Fibroblast of peridontal ligament (primary cell): ENCODE measurements around the gene MS4A18.
A peak's percentile ranks its signal among the peaks of the same experiment; 100 is the strongest.

Source experiments
- DNase-seq: peaks from one replicate; pipeline ENCODE4 v3.0.0-alpha.2; 2010; ENCODE audit errors: extremely low read depth

MS4A18 gene

GRCh38 chr11:60766547-60766946 lies 42.0 kb downstream of the MS4A18 start:
- no peak for DNase-seq

- DNase-seq, result no peak
Observed at GRCh38 chr11:60767388-60767811, 42.9 kb downstream of the MS4A18 start.

GRCh38 chr11:60768202-60768601 lies 43.7 kb downstream of the MS4A18 start:
- DNase-seq, result no peak

GRCh38 chr11:60769273-60769672 lies 44.8 kb downstream of the MS4A18 start:
- no peak for DNase-seq

- no peak for DNase-seq
Observed at GRCh38 chr11:60769811-60770210, 45.3 kb downstream of the MS4A18 start.

GRCh38 chr11:60771146-60771545 lies 46.6 kb downstream of the MS4A18 start:
- DNase-seq, result no peak

GRCh38 chr11:60771879-60772525 lies 47.5 kb downstream of the MS4A18 start:
- no peak for DNase-seq

- no peak for DNase-seq
Observed at GRCh38 chr11:60772666-60773065, 48.1 kb downstream of the MS4A18 start.

- no peak for DNase-seq
Observed at GRCh38 chr11:60774726-60775125, 50.2 kb downstream of the MS4A18 start.

- peak; percentile 91 for DNase-seq
Observed at GRCh38 chr11:60775420-60775961, 51.0 kb downstream of the MS4A18 start.

GRCh38 chr11:60776167-60776566 lies 51.6 kb downstream of the MS4A18 start:
- no peak for DNase-seq

GRCh38 chr11:60777106-60777505 lies 52.6 kb downstream of the MS4A18 start:
- DNase-seq, result no peak

GRCh38 chr11:60777572-60777971 lies 53.1 kb downstream of the MS4A18 start:
- DNase-seq, result peak; percentile 46

GRCh38 chr11:60780065-60780464 lies 55.5 kb downstream of the MS4A18 start:
- no peak for DNase-seq

GRCh38 chr11:60780774-60781173 lies 56.3 kb downstream of the MS4A18 start:
- DNase-seq, result no peak

GRCh38 chr11:60781286-60781980 lies 56.9 kb downstream of the MS4A18 start:
- DNase-seq, result no peak

- no peak for DNase-seq
Observed at GRCh38 chr11:60781981-60782316, 57.4 kb downstream of the MS4A18 start.

GRCh38 chr11:60782393-60783140 lies 58.0 kb downstream of the MS4A18 start:
- DNase-seq, result no peak

GRCh38 chr11:60783141-60783484 lies 58.6 kb downstream of the MS4A18 start:
- no peak for DNase-seq

- DNase-seq, result no peak
Observed at GRCh38 chr11:60783911-60784310, 59.4 kb downstream of the MS4A18 start.

GRCh38 chr11:60785136-60785535 lies 60.6 kb downstream of the MS4A18 start, which contains the start of gene MS4A10:
TSS of gene MS4A10 (plus strand) at chr11:60785333. CDS start at chr11:60790336, 5,003 bp downstream.
- no peak for DNase-seq

- DNase-seq, result peak; percentile 5
Observed at GRCh38 chr11:60785806-60786361, 61.4 kb downstream of the MS4A18 start.
